Posterior vena cava (tissue), 2 donors: Measurements from ENCODE around the gene LPIN2. TPM values are rescaled to one million over a fixed set of nuclear protein-coding genes. Genes with fewer than 3 reads are reported as not detected.
"Not testable (repeated sequence)": the region's sequence is repeated elsewhere in the genome, so short reads cannot be mapped to it uniquely, and the experiment has no call there.

Experiments
- DNase-seq: peaks from one replicate; pipeline ENCODE4 v3.0.0-alpha.2; 2020; ENCODE audit warnings: low spot score
- intact Hi-C, 2 donors: fragments of 100-400 bp; cut with DNase I; formaldehyde crosslinking; loops; one replicate each; pipeline versions ENCODE4 v1.14.1 to v1.14.2; 2022 to 2023
- total RNA-seq, 2 donors: library from RNA; stranded (reverse); fragmentation: NEBNext Ultra II Directional; extraction: Animal tissue kit (Norgen Biotek cat#: 25700); gene quantifications; one replicate each; pipeline ENCODE4 v1.2.1, GENCODE V29; 2021
- donor health status: DM: yes; HTN: yes; CAD: no.
- donor health status: DM: yes; HTN: yes; CAD: no.

Gene LPIN2
- total RNA-seq, 2 donors from 2014 or later, result 23.8 to 27.3 TPM

- intact Hi-C loops, result no loop called here
These were observed 564 bp downstream of the LPIN2 start for GRCh38 chr18:3012136-3013023.

GRCh38 chr18:3010086-3010485, 2.9 kb downstream of the LPIN2 start:
- intact Hi-C loops, result no loop called here
- DNase-seq, result no peak

More at GRCh38 chr18:3012136-3013023, 564 bp downstream of the LPIN2 start:
- peak; percentile 86 for DNase-seq

DNA sequence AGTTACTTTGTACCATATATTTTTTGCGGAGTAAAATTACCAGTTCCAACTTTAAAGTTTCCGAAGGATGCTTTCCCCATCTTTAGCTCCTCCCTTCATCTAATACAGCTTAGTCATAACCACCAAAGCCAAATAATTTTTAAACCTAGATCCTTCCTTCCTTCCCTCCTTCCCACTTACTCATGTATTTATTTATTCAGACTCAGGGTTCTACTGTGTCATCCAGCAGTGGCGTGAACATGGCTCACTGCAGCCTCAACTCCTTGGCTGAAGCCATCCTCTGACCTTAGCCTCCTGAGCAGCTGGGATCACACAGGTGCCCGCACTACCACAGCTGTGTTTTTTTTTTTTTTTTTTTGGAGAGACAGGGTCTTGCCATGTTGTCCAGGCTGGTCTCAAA, 4.4 kb downstream of the LPIN2 start:
- no peak for DNase-seq
- intact Hi-C loops, result no loop called here

DNA sequence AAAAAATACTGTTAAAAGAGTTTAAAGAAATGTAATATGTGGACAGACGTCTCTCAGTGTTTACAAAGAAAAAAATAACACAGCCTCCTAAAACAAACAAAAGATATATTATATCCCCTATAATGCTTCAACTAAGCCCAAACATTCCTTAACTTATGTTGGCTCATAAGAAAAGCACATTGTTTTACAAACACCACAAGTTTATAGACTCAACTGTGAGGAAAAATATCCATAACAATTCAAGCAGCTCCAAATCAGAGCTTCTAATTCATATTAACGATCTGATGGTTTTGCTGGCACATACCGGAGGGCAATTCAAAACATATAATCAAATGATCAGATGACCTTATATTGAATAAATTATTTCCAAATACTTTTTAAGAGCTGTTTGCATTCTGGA, 5.5 kb downstream of the LPIN2 start:
- intact Hi-C loops, result no loop called here

GRCh38 chr18:3005462-3005861, 7.5 kb downstream of the LPIN2 start:
- DNase-seq, result no peak
- intact Hi-C loops, result no loop called here

More for the DNA sequence above, 5.5 kb downstream of the LPIN2 start:
- no peak for DNase-seq

DNA sequence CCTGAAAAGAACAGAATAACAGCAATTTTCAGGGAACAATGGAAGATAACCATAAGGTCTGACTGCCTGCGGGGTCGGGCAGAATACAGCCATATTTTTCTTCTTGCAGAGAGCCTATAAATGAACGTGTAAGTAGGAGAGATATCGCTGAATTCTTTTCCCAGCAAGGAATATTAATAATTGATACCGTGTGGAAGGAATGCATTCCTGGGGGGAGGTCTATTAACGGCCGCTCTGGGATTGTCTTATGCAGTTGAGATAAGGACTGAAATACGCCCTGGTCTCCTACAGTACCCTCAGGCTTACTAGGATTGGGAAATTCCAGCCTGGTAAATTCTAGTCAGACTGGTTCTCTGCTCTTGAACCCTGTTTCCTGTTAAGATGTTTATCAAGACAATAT, 9.2 kb downstream of the LPIN2 start:
- DNase-seq, intact Hi-C loops: not testable (repeated sequence)

DNA sequence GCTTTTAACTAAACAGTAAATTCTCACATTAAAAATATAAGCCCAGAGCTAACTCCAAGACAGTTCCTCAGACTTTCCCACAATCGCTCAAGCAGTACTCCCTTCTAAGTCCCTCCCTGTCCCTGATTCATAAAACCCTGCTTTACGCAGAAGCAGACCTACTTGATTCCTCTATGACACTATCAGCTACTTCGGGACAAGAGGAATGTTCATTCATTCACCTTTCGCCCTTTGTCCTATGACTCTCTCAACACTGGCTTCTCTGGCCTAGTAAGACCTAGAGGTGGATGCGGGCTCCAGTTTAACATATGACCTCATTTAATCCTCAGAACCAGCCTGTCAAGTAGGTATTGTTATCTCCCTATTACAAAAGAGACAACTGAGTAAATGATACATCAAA, 10.2 kb downstream of the LPIN2 start:
- no peak for DNase-seq
- intact Hi-C loops, result no loop called here

- intact Hi-C loops, result no loop called here
These were observed 14.3 kb downstream of the LPIN2 start for GRCh38 chr18:2998644-2999043.

GRCh38 chr18:2997846-2998564, 14.9 kb downstream of the LPIN2 start:
- intact Hi-C loops, result no loop called here
- DNase-seq, result no peak

More at GRCh38 chr18:2998644-2999043, 14.3 kb downstream of the LPIN2 start:
- DNase-seq, result no peak

DNA sequence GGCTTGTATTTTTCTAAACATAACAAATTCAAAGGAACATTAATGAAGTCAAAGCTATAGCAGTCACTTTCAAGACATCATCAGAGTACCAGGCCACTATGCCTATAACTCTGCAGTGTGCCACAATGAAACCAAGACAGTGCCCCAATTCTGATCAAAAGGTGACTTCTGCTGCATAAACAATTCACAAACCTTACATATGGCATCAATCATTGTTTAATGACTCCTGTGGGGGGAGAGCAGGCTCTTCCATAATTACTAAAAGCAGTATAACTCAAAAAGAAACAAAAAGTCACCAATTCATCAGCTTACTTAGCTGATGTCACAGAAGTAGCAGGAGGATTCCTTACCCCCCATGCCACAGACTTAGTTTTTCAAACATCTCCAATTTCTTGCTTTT, 15.5 kb downstream of the LPIN2 start:
- no peak for DNase-seq
- intact Hi-C loops, result no loop called here

DNA sequence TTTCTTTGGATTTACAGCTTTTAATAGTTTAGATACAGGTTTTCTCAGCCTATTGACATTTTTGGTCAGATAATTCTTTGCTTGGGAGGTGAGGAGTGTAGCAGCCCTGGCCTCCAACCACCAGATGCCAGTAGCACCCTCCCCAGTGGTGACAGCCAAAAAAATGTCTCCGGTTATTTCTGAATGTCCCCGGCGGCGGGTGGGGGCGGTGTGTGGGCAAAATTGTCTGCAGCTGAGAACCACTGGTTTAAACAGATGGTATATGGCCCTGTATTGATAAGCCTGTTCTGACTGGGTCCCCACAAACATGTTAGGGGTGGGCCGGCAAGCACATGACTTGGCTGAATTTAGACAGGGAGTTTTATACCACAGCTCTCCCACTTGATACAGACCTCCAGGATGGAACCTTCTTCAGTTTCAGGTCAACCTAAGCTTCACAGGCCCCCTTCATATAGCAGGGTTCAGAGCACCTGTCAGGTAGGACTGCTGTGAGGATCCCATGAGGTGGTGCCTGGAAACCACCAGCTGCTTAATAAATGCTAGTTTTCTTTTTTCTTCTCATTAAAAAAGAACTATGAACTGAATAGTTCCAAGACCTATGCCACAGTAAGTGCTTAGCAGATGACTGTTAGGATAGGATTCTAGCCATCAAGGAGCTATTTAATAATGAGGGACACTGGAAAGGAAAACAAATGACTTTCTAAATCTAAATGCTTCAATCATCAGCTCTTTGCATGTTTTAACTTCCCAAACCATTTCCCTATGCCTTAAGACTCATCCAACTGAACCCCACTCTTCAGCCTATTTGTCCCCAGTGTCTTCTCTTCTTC, 18.1 kb downstream of the LPIN2 start:
- intact Hi-C loops, result no loop called here
- DNase-seq, result no peak

GRCh38 chr18:2994020-2994589, 18.8 kb downstream of the LPIN2 start:
- intact Hi-C loops, result no loop called here
- no peak for DNase-seq

DNA sequence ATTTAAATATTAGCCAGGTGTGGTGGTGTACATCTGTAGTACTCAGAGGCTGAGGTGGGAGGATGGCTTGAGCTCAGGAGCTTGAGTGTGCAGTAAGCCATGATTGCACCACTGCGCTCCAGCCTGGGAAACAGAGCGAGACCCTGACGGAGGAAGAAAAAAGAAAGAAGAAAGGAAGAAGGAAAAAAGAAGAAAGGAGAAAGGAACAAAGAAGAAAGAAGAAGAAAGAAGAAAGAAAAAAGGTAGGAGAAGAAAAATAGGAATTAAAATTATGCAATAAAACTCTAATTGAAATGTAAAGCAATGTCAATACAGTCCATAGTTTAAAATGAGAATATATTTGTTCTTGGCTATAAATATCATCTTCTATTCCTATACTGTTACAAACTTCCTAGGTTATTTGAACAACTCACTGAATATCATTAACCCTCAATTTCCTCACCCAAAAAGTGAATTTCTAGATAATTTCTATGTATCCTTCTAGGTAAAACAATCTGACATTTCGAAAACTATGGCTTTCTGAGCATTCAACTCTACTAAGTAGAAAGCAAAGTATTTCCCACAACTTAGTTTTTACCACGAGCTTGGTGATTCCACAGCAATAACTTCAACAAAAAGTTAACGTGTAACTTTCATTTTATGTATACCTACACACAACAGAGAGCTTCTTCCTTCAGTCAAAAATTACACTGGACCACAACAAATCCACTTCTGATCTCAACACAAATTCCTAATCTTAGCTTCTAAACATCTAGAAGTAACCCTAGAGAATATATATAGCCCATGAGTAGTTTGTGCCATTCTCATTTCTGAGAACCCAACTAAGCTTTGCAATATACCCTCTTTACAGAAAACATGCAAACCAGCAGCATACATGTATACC, 19.7 kb downstream of the LPIN2 start:
- DNase-seq, result no peak
- intact Hi-C loops, result no loop called here

GRCh38 chr18:2990956-2991640, 21.8 kb downstream of the LPIN2 start:
- DNase-seq, result no peak
- intact Hi-C loops, result no loop called here

GRCh38 chr18:2987876-2988790, 24.8 kb downstream of the LPIN2 start:
- DNase-seq, result no peak
- intact Hi-C loops, result no loop called here

DNA sequence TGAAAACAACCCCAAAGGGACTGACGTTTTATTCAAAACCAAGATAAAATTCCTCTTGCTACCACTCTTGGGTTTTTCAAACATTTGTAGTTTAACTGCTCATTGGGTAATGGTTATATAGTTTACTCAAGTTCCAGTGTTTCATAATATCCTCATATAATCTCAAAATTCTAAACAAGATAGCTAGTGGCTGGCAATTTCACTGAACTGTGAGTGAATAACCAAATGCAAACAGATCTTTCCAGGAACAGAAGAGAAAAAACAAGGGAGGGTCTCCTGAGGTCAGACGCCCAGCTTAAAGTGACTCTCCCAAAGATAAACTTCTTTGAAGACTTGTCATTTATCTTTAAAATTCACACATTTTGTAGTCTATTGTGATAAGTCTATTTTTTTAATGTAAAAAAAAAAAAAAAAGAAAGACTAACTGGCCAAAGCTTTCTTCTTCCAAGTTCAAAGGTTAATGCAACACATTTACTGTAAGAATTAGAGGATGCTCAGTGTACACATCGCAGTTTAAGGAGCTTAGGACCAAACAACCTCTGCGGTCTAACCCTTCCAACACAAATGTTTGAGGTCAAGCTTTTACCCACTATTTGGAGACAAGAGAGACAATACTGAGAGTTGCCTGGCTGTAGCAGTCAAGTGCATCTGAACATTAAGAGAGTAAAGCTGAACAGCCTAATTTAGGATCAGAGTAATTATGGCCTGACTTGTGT, 26.6 kb downstream of the LPIN2 start:
- no peak for DNase-seq
- intact Hi-C loops, result no loop called here
